Mesodermal cell (in vitro differentiated cells): ENCODE results near the gene WDR38.

Experiments used
- H3K27ac ChIP-seq: 2 replicates; pipeline ENCODE4 v1.7.0; 2013; ENCODE audit warnings: mild to moderate bottlenecking, low read depth, low read length, moderate library complexity; ENCODE audit not compliant: severe bottlenecking
- H3K36me3 ChIP-seq: 2 replicates; pipeline ENCODE4 v1.7.1; 2013; ENCODE audit warnings: mild to moderate bottlenecking, low read length, moderate library complexity; ENCODE audit not compliant: control insufficient read depth, insufficient read depth
- H3K4me1 ChIP-seq: one replicate; pipeline ENCODE4 v1.7.1; 2013; ENCODE audit warnings: mild to moderate bottlenecking, low read length; ENCODE audit not compliant: insufficient read depth, control insufficient read depth, poor library complexity, severe bottlenecking
- H3K4me3 ChIP-seq: 2 replicates; pipeline ENCODE4 v1.7.0; 2013; ENCODE audit warnings: low read length, control low read depth, mild to moderate bottlenecking; ENCODE audit not compliant: insufficient read depth, poor library complexity, severe bottlenecking; ENCODE audit errors: extremely low read depth
- H3K9me3 ChIP-seq: 2 replicates; pipeline ENCODE4 v1.7.1; 2013; ENCODE audit warnings: mild to moderate bottlenecking, low read length, moderate library complexity; ENCODE audit not compliant: control insufficient read depth
- WGBS, 2 experiments: methylation state at CpG; one replicate each; pipeline ENCODE4 v1.1.5; 2013; ENCODE audit warnings: missing lambda C conversion rate in 2 of 2; ENCODE audit not compliant: insufficient coverage in 2 of 2; 5-methylcytosine and 5-hydroxymethylcytosine counted together

Gene WDR38

GRCh38 chr9:124849801-124850200 is 3.5 kb upstream of the WDR38 start:
- Histone ChIP-seq H3K4me1 (peaks cover 9% of the 10 kb centered on the region), H3K27ac (no peak overlapping the region), H3K36me3 (no peaks in the 10 kb centered on the region), H3K9me3 (no peaks in the 10 kb centered on the region), H3K4me3 (no peak overlapping the region)
- WGBS, 2 experiments, result 94 to 97% methylated on average over 9 to 10 of the region's 10 CpGs

GRCh38 chr9:124852121-124852828 is 985 bp upstream of the WDR38 start:
- H3K36me3 ChIP-seq, result peaks cover 10% of the 10 kb centered on the region
- H3K4me1 ChIP-seq, result peaks cover 9% of the 10 kb centered on the region
- WGBS, 2 experiments, result 80 to 88% methylated on average over 8 to 11 of the region's 13 CpGs
- H3K9me3 ChIP-seq, result no peaks in the 10 kb centered on the region
- H3K4me3 ChIP-seq, result no peak overlapping the region
- no peak overlapping the region for H3K27ac ChIP-seq

GRCh38 chr9:124853605-124854143 is 414 bp downstream of the WDR38 start:
- peaks cover 24% of the 10 kb centered on the region for H3K36me3 ChIP-seq
- H3K9me3 ChIP-seq, result no peaks in the 10 kb centered on the region
- H3K4me3 ChIP-seq, result peak overlapping the region; percentile 39
- WGBS, 2 experiments, result 79 to 87% methylated on average over 9 to 10 of the region's 11 CpGs
- H3K4me1 ChIP-seq, result peaks cover 9% of the 10 kb centered on the region
- no peak overlapping the region for H3K27ac ChIP-seq

GRCh38 chr9:124854161-124854560 is 901 bp downstream of the WDR38 start:
- Histone ChIP-seq H3K36me3 (peaks cover 29% of the 10 kb centered on the region), H3K4me1 (peaks cover 13% of the 10 kb centered on the region), H3K9me3 (no peaks in the 10 kb centered on the region), H3K27ac (no peak overlapping the region), H3K4me3 (no peak overlapping the region)
- WGBS, 2 experiments, result 97 to 100% methylated on average over 5 to 7 of the region's 8 CpGs

GRCh38 chr9:124854822-124855221 is 1.6 kb downstream of the WDR38 start:
- 86 to 100% methylated on average over 4 of the region's 7 CpGs for WGBS, 2 experiments

GRCh38 chr9:124855566-124855943 is 2.3 kb downstream of the WDR38 start:
- 93 to 95% methylated on average over 15 to 18 of the region's 18 CpGs for WGBS, 2 experiments

More at GRCh38 chr9:124854822-124855221, 1.6 kb downstream of the WDR38 start:
- no peak overlapping the region for H3K4me3 ChIP-seq
- no peaks in the 10 kb centered on the region for H3K9me3 ChIP-seq
- H3K27ac ChIP-seq, result no peak overlapping the region
- H3K4me1 ChIP-seq, result peaks cover 19% of the 10 kb centered on the region
- H3K36me3 ChIP-seq, result peaks cover 35% of the 10 kb centered on the region

GRCh38 chr9:124855944-124856765 is 2.9 kb downstream of the WDR38 start:
- H3K4me3 ChIP-seq, result no peak overlapping the region
- peaks cover 25% of the 10 kb centered on the region for H3K4me1 ChIP-seq
- no peak overlapping the region for H3K27ac ChIP-seq
- 75 to 79% methylated on average over 13 to 15 of the region's 16 CpGs for WGBS, 2 experiments
- peaks cover 49% of the 10 kb centered on the region for H3K36me3 ChIP-seq
- no peaks in the 10 kb centered on the region for H3K9me3 ChIP-seq

More at GRCh38 chr9:124855566-124855943, 2.3 kb downstream of the WDR38 start:
- H3K9me3 ChIP-seq, result no peaks in the 10 kb centered on the region
- H3K36me3 ChIP-seq, result peaks cover 43% of the 10 kb centered on the region
- no peak overlapping the region for H3K27ac ChIP-seq
- H3K4me1 ChIP-seq, result peaks cover 25% of the 10 kb centered on the region
- H3K4me3 ChIP-seq, result no peak overlapping the region

GRCh38 chr9:124857533-124858162 is 4.4 kb downstream of the WDR38 start:
- WGBS, 2 experiments, result 96 to 97% methylated on average over 19 to 23 of the region's 24 CpGs
- Histone ChIP-seq H3K4me3 (no peak overlapping the region), H3K36me3 (peaks cover 51% of the 10 kb centered on the region), H3K9me3 (no peaks in the 10 kb centered on the region), H3K4me1 (peaks cover 17% of the 10 kb centered on the region), H3K27ac (no peak overlapping the region)

GRCh38 chr9:124858330-124859046 is 5.2 kb downstream of the WDR38 start:
- H3K36me3 ChIP-seq, result peaks cover 51% of the 10 kb centered on the region
- H3K4me1 ChIP-seq, result peaks cover 16% of the 10 kb centered on the region
- H3K9me3 ChIP-seq, result no peaks in the 10 kb centered on the region
- 95% methylated on average over 9 of the region's 9 CpGs for WGBS, 2 experiments
- no peak overlapping the region for H3K4me3 ChIP-seq
- H3K27ac ChIP-seq, result no peak overlapping the region
